HFF-Myc (cell line): Measurements from ENCODE around the gene PER2.
A peak's percentile ranks its signal among the peaks of the same experiment; 100 is the strongest.

ENCODE experiments used
- DNase-seq: peaks from one replicate; pipeline ENCODE4 v3.0.0-alpha.2; 2011; ENCODE audit warnings: low read depth; ENCODE audit errors: extremely low read depth
- H3K4me3 ChIP-seq: replicated peaks from 2 replicates; pipeline ENCODE4 v1.5.1; 2011; ENCODE audit warnings: low read depth, mild to moderate bottlenecking, control low read depth, low read length
- TF ChIP-seq, protein P1 (sequence below): IDR thresholded peaks from 2 replicates; pipeline ENCODE4 v1.5.1; 2012; ENCODE audit warnings: mild to moderate bottlenecking, low read depth, low read length, control low read depth; ENCODE audit errors: missing control alignments

PER2 gene

DNA sequence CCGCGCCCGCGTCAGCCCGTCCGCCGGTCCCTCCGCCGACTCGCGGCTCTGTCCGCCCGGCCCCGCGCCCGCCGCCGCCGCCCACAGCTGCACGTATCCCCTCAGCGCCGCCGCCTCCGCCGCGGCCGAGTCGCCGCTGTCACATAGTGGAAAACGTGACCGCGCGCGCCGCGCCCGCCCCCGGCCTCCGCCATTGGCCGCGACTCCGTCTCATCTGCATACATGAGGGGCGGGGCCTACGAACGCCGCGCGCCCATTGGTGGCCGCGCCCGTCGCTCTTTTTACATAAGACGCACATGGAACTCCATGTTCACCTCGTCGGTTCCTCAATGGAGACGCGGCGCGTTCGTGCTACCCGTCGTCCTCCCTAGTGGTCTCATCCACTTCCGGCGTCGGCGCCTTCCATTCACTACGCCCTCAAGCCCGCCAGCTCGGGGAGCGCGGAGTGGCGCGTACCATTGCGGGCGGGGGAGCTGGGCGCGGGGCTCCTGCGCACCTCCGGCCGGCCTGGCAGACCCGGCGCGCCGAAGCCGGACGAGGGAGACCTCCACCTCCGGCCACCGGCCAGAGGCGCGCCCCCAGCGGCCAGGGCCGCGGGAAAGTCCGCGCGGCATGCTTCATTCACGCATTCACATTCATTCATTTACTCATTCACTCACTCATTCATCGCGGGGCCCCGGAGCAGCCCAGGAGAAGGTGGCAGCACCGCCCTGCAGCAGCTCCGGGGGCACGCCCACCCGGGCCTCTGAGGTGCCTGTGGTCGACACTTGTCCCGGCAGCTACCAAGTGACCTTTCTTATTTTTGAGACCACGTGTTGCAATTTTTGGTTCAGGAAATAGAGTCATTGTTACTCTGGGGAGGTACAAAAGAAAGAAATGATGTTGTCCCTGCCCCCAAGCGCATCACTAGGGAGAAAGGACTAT is 502 bp upstream of the PER2 start:
- TF ChIP-seq, protein P1, sequence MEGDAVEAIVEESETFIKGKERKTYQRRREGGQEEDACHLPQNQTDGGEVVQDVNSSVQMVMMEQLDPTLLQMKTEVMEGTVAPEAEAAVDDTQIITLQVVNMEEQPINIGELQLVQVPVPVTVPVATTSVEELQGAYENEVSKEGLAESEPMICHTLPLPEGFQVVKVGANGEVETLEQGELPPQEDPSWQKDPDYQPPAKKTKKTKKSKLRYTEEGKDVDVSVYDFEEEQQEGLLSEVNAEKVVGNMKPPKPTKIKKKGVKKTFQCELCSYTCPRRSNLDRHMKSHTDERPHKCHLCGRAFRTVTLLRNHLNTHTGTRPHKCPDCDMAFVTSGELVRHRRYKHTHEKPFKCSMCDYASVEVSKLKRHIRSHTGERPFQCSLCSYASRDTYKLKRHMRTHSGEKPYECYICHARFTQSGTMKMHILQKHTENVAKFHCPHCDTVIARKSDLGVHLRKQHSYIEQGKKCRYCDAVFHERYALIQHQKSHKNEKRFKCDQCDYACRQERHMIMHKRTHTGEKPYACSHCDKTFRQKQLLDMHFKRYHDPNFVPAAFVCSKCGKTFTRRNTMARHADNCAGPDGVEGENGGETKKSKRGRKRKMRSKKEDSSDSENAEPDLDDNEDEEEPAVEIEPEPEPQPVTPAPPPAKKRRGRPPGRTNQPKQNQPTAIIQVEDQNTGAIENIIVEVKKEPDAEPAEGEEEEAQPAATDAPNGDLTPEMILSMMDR: no peak
- H3K4me3 ChIP-seq: peak overlapping the region; percentile 95
- DNase-seq: peak; percentile 98

DNA sequence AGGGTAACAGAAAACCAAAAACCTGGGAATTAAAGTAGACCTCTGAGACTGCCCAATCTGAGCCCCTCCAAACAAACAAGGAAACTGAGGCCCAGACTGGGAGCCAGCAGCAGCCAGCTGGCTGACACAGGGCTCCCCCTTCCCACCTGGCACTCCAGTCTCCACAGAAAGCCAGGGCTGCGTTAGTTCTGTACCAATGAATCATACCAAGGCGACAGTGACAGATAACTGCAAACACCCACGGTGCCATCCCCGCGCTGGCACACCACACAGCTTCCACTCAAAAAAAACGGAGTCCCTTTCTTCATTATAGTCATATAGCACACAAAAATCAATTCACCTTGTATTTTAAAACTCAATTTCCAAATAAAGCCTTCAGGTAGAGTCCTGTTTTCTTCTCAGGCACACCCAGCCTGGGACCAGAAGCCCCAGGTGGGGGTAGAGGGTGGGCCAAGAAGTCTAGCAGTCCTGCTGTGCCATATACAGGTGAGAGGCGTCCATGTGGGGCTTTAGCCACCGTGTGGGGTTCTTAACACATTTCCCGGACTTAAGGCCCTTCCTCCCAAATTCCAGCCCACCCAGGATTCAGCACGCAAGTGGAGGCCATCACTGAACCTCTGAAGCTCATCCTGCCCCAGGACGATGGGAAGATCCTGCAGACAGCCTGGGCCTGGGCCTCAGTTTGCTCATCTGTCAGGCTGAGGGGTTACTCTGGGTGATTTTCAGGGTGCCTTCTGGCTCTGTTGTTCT is 1.2 kb downstream of the PER2 start:
- DNase-seq: no peak
- TF ChIP-seq, protein P1: no peak
- H3K4me3 ChIP-seq: peak overlapping the region; percentile 95

DNA sequence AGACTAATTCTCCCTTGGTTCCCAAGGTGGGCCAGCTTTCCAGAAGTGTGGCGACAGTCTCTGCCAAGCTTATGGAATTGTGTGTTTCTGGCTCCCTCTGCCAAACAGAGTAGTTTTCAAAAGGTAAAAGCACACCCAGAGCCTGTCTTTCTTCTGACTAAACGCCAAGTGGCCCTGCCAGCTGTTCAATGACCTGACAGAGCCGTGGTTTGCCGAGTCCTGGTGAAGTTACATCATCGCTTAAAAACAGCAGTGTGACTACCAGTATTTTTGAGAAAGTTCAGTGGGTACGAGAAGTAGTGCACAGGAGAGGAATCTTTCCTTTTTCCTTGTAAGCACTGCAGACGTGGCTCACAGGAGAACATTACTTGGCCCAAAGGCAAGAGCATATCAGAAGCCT is 1.9 kb downstream of the PER2 start:
- TF ChIP-seq, protein P1: no peak
- peak overlapping the region; percentile 95 for H3K4me3 ChIP-seq
- DNase-seq: peak; percentile 51

DNA sequence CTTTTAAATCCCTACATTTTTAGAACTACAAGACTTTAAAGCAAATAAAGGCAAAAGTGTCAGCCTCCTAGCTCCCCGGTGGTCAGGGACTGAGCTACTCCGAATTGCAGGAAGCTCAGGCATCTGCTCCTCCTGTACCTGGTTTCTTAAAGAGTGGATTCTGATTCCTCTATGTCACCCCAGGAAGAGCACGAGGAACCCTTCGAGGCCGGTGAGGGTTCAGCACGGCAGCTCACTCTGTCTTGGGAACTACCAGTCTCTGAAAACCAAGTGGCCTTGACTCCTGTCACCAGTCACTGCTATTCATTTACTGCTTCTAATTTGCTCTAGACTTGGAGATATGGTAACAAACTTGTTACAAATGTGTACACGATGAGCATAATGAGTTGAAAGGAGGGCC is 2.3 kb downstream of the PER2 start:
- TF ChIP-seq, protein P1: no peak
- no peak for DNase-seq
- H3K4me3 ChIP-seq: peak overlapping the region; percentile 95

DNA sequence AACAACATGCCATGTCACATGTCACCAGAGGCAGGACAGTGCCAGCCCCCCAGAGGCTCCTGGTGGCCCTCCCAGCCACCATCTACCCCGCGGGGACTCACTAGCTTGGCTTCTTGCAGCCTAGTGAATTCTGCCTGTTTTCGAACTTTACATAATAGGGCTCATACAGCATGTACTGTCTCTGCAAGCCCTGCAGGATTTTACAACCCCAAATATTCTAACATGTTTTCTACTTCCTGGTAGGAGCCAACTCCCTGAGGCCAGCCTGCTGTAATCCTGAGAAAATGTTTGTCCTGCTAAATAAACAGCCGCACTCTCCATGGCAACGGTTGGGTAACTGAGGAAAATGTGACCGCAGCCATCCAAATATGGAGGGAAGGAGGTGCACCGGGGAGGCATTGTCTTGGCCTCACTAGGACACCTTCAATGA is 2.7 kb downstream of the PER2 start:
- DNase-seq: peak; percentile 93
- TF ChIP-seq, protein P1: no peak
- H3K4me3 ChIP-seq: peak overlapping the region; percentile 12

DNA sequence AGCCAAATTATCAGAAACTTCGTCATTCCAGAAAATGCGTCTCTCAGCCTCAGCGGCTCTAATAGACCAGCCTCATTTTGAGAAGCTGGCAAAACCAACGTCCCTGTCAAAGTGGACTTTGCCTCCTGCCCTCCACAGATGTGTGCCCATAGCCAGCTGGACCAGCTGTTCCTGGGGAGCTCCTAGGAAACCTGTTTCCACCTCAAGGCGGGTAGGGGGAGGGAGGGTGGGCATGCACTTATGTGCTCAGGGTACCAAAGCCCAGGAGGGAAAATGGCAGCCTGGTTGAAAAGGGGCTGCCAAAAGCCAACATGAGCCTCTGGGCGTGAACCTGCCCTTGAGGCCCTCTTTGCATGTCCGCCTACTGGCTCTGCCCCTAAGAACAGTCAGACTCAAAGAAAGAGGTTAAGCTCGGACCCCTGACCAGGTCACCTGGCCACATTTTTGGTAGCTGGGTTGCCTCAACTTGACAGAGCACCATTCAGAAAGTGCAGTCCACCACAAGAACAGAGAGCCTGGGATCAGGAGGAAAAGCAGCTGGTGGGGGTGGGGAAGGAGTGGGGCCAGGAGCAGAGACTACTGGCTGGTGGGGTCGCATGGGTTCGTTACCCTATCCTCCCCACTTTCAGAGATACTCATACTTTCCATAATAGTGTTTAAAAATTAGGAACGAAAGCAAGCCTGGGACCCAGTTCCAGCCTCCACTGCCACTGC is 3.5 kb downstream of the PER2 start:
- DNase-seq: no peak
- TF ChIP-seq, protein P1: no peak
- peak overlapping the region; percentile 12; the same call in 1 of the 2 replicates for H3K4me3 ChIP-seq
